NCI-H1092 treated with DMSO at 0.1 percent for 48 hours (cell line): Measurements from ENCODE around the gene PFKFB3.
"Not testable (repeated sequence)": the region's sequence is repeated elsewhere in the genome, so short reads cannot be mapped to it uniquely, and the experiment has no call there.

Source experiments
- DNase-seq: peaks from one replicate; lab custom pipeline; 2025; lab: John Stamatoyannopoulos, UW

PFKFB3 gene

GRCh38 chr10:6202098-6202683, 541 bp upstream of the PFKFB3 start:
- DNase-seq, result peak; percentile 21

GRCh38 chr10:6203331-6204062, 765 bp downstream of the PFKFB3 start:
- DNase-seq, result peak; percentile 3

- no peak for DNase-seq
Observed at GRCh38 chr10:6204063-6204340, 1.3 kb downstream of the PFKFB3 start.

- DNase-seq, result no peak
Observed at GRCh38 chr10:6204341-6205191, 1.8 kb downstream of the PFKFB3 start.

GRCh38 chr10:6206486-6206885, 3.8 kb downstream of the PFKFB3 start:
- not testable (repeated sequence) for DNase-seq

- DNase-seq, result no peak
Observed at GRCh38 chr10:6207658-6208057, 4.9 kb downstream of the PFKFB3 start.

GRCh38 chr10:6208799-6209235, 6.1 kb downstream of the PFKFB3 start:
- no peak for DNase-seq

GRCh38 chr10:6211341-6211670, 8.6 kb downstream of the PFKFB3 start:
- DNase-seq, result no peak

GRCh38 chr10:6211671-6212635, 9.2 kb downstream of the PFKFB3 start:
- no peak for DNase-seq

GRCh38 chr10:6212806-6213205, 10.1 kb downstream of the PFKFB3 start:
- no peak for DNase-seq

GRCh38 chr10:6213257-6213905, 10.6 kb downstream of the PFKFB3 start:
- DNase-seq, result no peak

GRCh38 chr10:6213908-6214307, 11.2 kb downstream of the PFKFB3 start:
- DNase-seq, result no peak

GRCh38 chr10:6214612-6215011, 11.9 kb downstream of the PFKFB3 start:
- no peak for DNase-seq

GRCh38 chr10:6215241-6215640, 12.5 kb downstream of the PFKFB3 start:
- no peak for DNase-seq

GRCh38 chr10:6215683-6216484, 13.2 kb downstream of the PFKFB3 start:
- DNase-seq, result no peak

GRCh38 chr10:6216916-6217315, 14.2 kb downstream of the PFKFB3 start:
- DNase-seq, result no peak

GRCh38 chr10:6217611-6218010, 14.9 kb downstream of the PFKFB3 start:
- no peak for DNase-seq

GRCh38 chr10:6218692-6219493, 16.2 kb downstream of the PFKFB3 start:
- no peak for DNase-seq

- DNase-seq, result no peak
Observed at GRCh38 chr10:6219494-6219836, 16.7 kb downstream of the PFKFB3 start.
